Neuronal stem cell (in vitro differentiated cells): Measurements from ENCODE around the gene SNX5.

Experiments used
- DNase-seq: peaks from one replicate; pipeline ENCODE4 v3.0.0-alpha.2; 2013; ENCODE audit warnings: low spot score
- H2AFZ ChIP-seq: one replicate; pipeline ENCODE4 v1.6.1; 2013; ENCODE audit warnings: mild to moderate bottlenecking, low read length, inconsistent platforms
- H2AK5ac ChIP-seq: 2 replicates; pipeline ENCODE4 v1.6.1; 2013; ENCODE audit warnings: low read depth, mild to moderate bottlenecking, inconsistent platforms, low read length, moderate library complexity, mixed read lengths
- H2BK120ac ChIP-seq: 2 replicates; pipeline ENCODE4 v1.6.1; 2013; ENCODE audit warnings: low read depth, mild to moderate bottlenecking, inconsistent platforms, low read length, moderate library complexity, mixed read lengths
- H2BK12ac ChIP-seq: one replicate; pipeline ENCODE4 v1.6.1; 2013; ENCODE audit warnings: low read length, inconsistent platforms
- H2BK15ac ChIP-seq: 2 replicates; pipeline ENCODE4 v1.6.1; 2013; ENCODE audit warnings: mild to moderate bottlenecking, low read length, inconsistent platforms, mixed read lengths
- H2BK5ac ChIP-seq: one replicate; pipeline ENCODE4 v1.6.1; 2013; ENCODE audit warnings: inconsistent platforms, mild to moderate bottlenecking, low read length, moderate library complexity
- H3K14ac ChIP-seq: one replicate; pipeline ENCODE4 v1.6.1; 2013; ENCODE audit warnings: low read length, inconsistent platforms
- H3K18ac ChIP-seq: 2 replicates; pipeline ENCODE4 v1.6.1; 2013; ENCODE audit warnings: low read length, inconsistent platforms
- H3K23ac ChIP-seq: 2 replicates; pipeline ENCODE4 v1.6.1; 2013; ENCODE audit warnings: low read depth, mild to moderate bottlenecking, mixed read lengths, low read length, inconsistent platforms; ENCODE audit not compliant: poor library complexity
- H3K27ac ChIP-seq: replicated peaks from 3 replicates; pipeline ENCODE4 v1.5.1; 2013; ENCODE audit warnings: low read length, inconsistent platforms
- H3K27me3 ChIP-seq, 3 experiments: 2 replicates each; pipeline ENCODE4 v1.6.1; 2013; ENCODE audit warnings: low read length in 3 of 3, mild to moderate bottlenecking in 2 of 3, inconsistent platforms in 1 of 3, low read depth in 1 of 3, mixed read lengths in 1 of 3, moderate library complexity in 1 of 3; ENCODE audit not compliant: control insufficient read depth in 3 of 3, insufficient read depth in 3 of 3
- H3K36me3 ChIP-seq, 2 donors: replicated peaks in 1 of 2; 2 replicates each; pipeline ENCODE4 v1.6.1; 2013; ENCODE audit warnings: low read length in 2 of 2; ENCODE audit not compliant: control insufficient read depth in 2 of 2, insufficient read depth in 2 of 2
- H3K4ac ChIP-seq: 2 replicates; pipeline ENCODE4 v1.6.1; 2013; ENCODE audit warnings: inconsistent platforms, mild to moderate bottlenecking, low read length, moderate library complexity
- H3K4me1 ChIP-seq, 2 donors: 1 replicate in 1 of 2; 2 replicates in 1 of 2; pipeline ENCODE4 v1.6.1; 2013; ENCODE audit warnings: low read length in 2 of 2, low read depth in 1 of 2; ENCODE audit not compliant: control insufficient read depth in 2 of 2, insufficient read depth in 1 of 2
- H3K4me2 ChIP-seq: one replicate; pipeline ENCODE4 v1.6.1; 2013; ENCODE audit warnings: mild to moderate bottlenecking, low read length, inconsistent platforms; ENCODE audit not compliant: insufficient read depth, poor library complexity, severe bottlenecking
- H3K4me3 ChIP-seq, 2 donors: 2 replicates each; pipeline ENCODE4 v1.5.1; 2013; ENCODE audit warnings: low read length in 2 of 2, mild to moderate bottlenecking in 2 of 2, inconsistent platforms in 1 of 2, moderate library complexity in 1 of 2
- H3K79me1 ChIP-seq: one replicate; pipeline ENCODE4 v1.6.1; 2013; ENCODE audit warnings: low read depth, mild to moderate bottlenecking, inconsistent platforms, low read length, moderate library complexity
- H3K9ac ChIP-seq: one replicate; pipeline ENCODE4 v1.6.1; 2013; ENCODE audit warnings: mild to moderate bottlenecking, low read depth, low read length, inconsistent platforms; ENCODE audit not compliant: poor library complexity
- H3K9me3 ChIP-seq, 2 donors: replicated peaks in 1 of 2; 2 replicates each; pipeline versions ENCODE3 to v1.6.1; 2013; ENCODE audit warnings: low read length in 2 of 2, mild to moderate bottlenecking in 2 of 2, inconsistent platforms in 1 of 2, low read depth in 1 of 2, mixed read lengths in 1 of 2, moderate library complexity in 1 of 2; ENCODE audit not compliant: control insufficient read depth in 2 of 2, insufficient read depth in 1 of 2
- H4K8ac ChIP-seq: one replicate; pipeline ENCODE4 v1.6.1; 2013; ENCODE audit warnings: low read depth, mild to moderate bottlenecking, inconsistent platforms, low read length, moderate library complexity
- H4K91ac ChIP-seq: one replicate; pipeline ENCODE4 v1.6.1; 2013; ENCODE audit warnings: low read length, low read depth, mild to moderate bottlenecking, inconsistent platforms; ENCODE audit not compliant: poor library complexity
- WGBS, 2 donors: extraction: QIAGEN DNeasy Blood & Tissue Kit; methylation state at CpG; one replicate each; pipeline ENCODE4 v1.1.7; 2013; ENCODE audit warnings: missing lambda C conversion rate in 2 of 2, mixed read lengths in 1 of 2; ENCODE audit not compliant: insufficient read length in 2 of 2, insufficient replicate concordance in 1 of 2; ENCODE audit errors: extremely low coverage in 2 of 2; 5-methylcytosine and 5-hydroxymethylcytosine counted together

Gene SNX5

GRCh38 chr20:17904027-17904426 is 64.6 kb downstream of the SNX5 start:
- Histone ChIP-seq H3K23ac (no peak overlapping the region), H2BK12ac (no peak overlapping the region), H3K4ac (no peak overlapping the region), H2AFZ (no peak overlapping the region), H3K4me2 (no peak overlapping the region), H3K14ac (no peak overlapping the region), H4K8ac (no peak overlapping the region), H3K4me3 (no peak overlapping the region), H3K79me1 (no peaks in the 10 kb centered on the region), H2AK5ac (no peak overlapping the region), H3K9me3 (peaks cover 0 to 2% of the 10 kb centered on the region in 2 donors), H3K9ac (no peak overlapping the region), H2BK120ac (no peak overlapping the region), H3K27me3 (peaks cover 0 to 6% (median 0%) of the 10 kb centered on the region in 3 experiments), H2BK5ac (no peak overlapping the region), H2BK15ac (no peak overlapping the region), H3K4me1 (no peaks in the 10 kb centered on the region), H4K91ac (no peak overlapping the region), H3K18ac (no peak overlapping the region), H3K36me3 (no peaks in the 10 kb centered on the region), H3K27ac (no peak overlapping the region)
- DNase-seq = no peak
- WGBS, 2 donors = no CpG with 5 or more reads among the region's 3 CpGs

DNA sequence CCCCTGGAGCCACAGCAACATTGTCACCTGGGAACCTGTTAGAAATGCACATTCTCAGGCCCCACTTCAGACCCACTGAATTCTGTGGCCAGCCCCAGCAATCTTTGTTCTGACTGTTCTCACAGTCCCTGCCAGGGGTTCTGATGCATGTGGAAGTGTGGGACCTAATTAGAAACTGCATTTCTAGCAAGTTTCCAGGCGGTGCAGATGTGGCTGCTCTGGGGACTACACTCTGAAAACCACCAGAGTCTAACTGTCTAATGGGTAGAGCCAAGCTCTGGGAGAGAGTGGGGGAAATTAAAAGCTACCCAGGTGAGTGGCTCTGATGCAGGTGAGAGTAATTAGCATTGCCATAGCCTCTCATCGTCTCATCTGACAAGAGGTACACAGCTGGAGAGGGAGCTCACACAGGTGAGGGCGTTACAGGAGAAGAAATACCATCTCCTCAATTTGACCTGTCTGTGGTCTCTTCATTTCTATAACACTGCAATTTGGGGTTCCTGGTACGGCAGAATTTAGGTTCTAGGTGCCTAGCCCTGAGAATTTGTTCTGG is 66.0 kb downstream of the SNX5 start:
- H3K4me3 ChIP-seq = no peak overlapping the region
- H2BK120ac ChIP-seq = no peak overlapping the region
- H3K4ac ChIP-seq = no peak overlapping the region
- no peak overlapping the region for H2BK12ac ChIP-seq
- no peak overlapping the region for H3K23ac ChIP-seq
- no peak overlapping the region for H2AK5ac ChIP-seq
- H3K9me3 ChIP-seq = peaks cover 2 to 6% of the 10 kb centered on the region in 2 donors
- no peak overlapping the region for H3K27ac ChIP-seq
- no CpG with 5 or more reads among the region's 4 CpGs for WGBS, 2 donors
- H3K14ac ChIP-seq = no peak overlapping the region
- no peaks in the 10 kb centered on the region for H3K4me1 ChIP-seq
- H3K18ac ChIP-seq = no peak overlapping the region
- no peaks in the 10 kb centered on the region for H3K36me3 ChIP-seq
- no peak overlapping the region for H2BK15ac ChIP-seq
- no peak overlapping the region for H2BK5ac ChIP-seq
- peaks cover 0 to 6% (median 0%) of the 10 kb centered on the region in 3 experiments for H3K27me3 ChIP-seq
- H3K9ac ChIP-seq = no peak overlapping the region
- H2AFZ ChIP-seq = no peak overlapping the region
- no peak overlapping the region for H4K91ac ChIP-seq
- H3K79me1 ChIP-seq = no peaks in the 10 kb centered on the region
- no peak overlapping the region for H3K4me2 ChIP-seq
- no peak for DNase-seq
- H4K8ac ChIP-seq = no peak overlapping the region

DNA sequence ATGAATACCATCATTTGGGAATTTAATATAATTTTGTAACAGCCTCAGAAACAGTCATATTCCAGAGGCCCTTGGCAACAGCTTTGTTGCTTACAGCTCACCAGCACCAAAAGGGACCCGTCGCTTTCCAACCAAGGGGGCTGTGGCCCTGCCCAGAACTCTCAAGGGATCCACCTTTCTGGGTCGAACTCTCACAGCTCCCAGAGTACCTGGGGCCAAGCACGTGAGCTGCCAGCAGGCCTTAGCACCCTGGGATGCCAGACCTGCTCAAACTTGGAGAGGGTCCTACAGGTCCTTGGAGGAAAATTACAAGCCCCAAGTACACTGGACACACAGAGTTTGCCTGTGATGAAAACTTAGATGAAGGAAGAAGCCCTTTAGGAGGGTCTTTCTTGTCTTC is 66.6 kb downstream of the SNX5 start:
- Histone ChIP-seq H3K9me3 (peaks cover 2 to 6% of the 10 kb centered on the region in 2 donors), H3K36me3 (no peaks in the 10 kb centered on the region), H3K4me3 (no peak overlapping the region), H4K8ac (no peak overlapping the region), H2AK5ac (no peak overlapping the region), H3K9ac (no peak overlapping the region), H3K23ac (no peak overlapping the region), H3K4me1 (peaks cover 0 to 2% of the 10 kb centered on the region in 2 donors), H2BK12ac (no peak overlapping the region), H2AFZ (no peak overlapping the region), H4K91ac (no peak overlapping the region), H3K18ac (no peak overlapping the region), H3K4ac (no peak overlapping the region), H2BK5ac (no peak overlapping the region), H2BK15ac (no peak overlapping the region), H3K27me3 (peaks cover 0 to 6% (median 2%) of the 10 kb centered on the region in 3 experiments), H3K4me2 (no peak overlapping the region), H3K27ac (no peak overlapping the region), H3K79me1 (no peaks in the 10 kb centered on the region), H3K14ac (no peak overlapping the region), H2BK120ac (no peak overlapping the region)
- WGBS, 2 donors = no CpG with 5 or more reads among the region's 4 CpGs
- DNase-seq = no peak

DNA sequence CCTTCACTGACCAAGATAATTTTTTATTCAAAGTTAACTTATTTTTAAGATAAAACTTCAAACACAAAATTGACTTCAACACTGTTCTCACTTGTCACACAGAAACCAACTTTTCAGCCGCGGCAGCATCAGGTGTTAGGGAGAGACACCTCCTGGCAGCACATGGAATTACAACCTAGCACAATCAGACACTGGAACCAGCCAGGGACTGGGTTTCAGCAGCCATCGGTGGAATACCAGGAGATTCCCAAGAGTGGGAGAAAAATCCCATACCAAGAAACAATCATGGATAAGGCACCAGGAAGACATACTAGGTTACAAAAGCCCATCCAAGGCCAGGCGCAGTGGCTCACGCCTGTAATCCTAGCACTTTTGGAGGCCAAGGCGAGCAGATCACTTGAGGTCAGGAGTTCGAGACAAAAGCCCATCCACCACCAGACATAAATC is 70.0 kb downstream of the SNX5 start:
- Histone ChIP-seq H3K4me1 (peaks cover 4 to 10% of the 10 kb centered on the region in 2 donors), H3K18ac (no peak overlapping the region), H3K14ac (no peak overlapping the region), H2BK120ac (no peak overlapping the region), H3K27ac (no peak overlapping the region), H3K9me3 (peaks cover 2 to 6% of the 10 kb centered on the region in 2 donors), H4K8ac (no peak overlapping the region), H3K23ac (no peak overlapping the region), H4K91ac (no peak overlapping the region), H3K4me2 (no peak overlapping the region), H2AFZ (no peak overlapping the region), H2AK5ac (no peak overlapping the region), H3K36me3 (no peaks in the 10 kb centered on the region), H2BK5ac (no peak overlapping the region), H3K79me1 (no peaks in the 10 kb centered on the region), H2BK12ac (no peak overlapping the region), H3K4me3 (no peak overlapping the region), H3K4ac (no peak overlapping the region), H3K9ac (no peak overlapping the region), H3K27me3 (peaks cover 0 to 15% (median 14%) of the 10 kb centered on the region in 3 experiments), H2BK15ac (no peak overlapping the region)
- peak; percentile 50 for DNase-seq
- no CpG with 5 or more reads among the region's 7 CpGs for WGBS, 2 donors
